Heart right ventricle (tissue), 16 donors: ENCODE measurements around the gene KDELR3. TPM values are rescaled to one million over a fixed set of nuclear protein-coding genes. Genes with fewer than 3 reads are reported as not detected.
A peak's percentile ranks its signal among the peaks of the same experiment; 100 is the strongest.

Source experiments
- ATAC-seq, 8 donors: fragments of 200-7000 bp; cut with Tn5 transposase; one replicate each; pipeline ENCODE4 v1.9.1; 2020; ENCODE audit warnings: mild to moderate bottlenecking in 8 of 8, moderate library complexity in 8 of 8, moderate number of reproducible peaks in 1 of 8
- DNase-seq, 2 donors: peaks; one replicate each; pipeline ENCODE4 v3.0.0-alpha.2; 2020
- H3K27ac ChIP-seq, 10 donors: fragments of 200-600 bp; sonication (generic) in 2 of 10; one replicate each; pipeline versions ENCODE4 v1.5.0 to v1.8.0; 2020 to 2022; ENCODE audit warnings: mild to moderate bottlenecking in 3 of 10
- H3K27me3 ChIP-seq, 7 donors: fragments of 200-600 bp; one replicate each; pipeline ENCODE4 v1.8.0; 2021 to 2022; ENCODE audit warnings: mild to moderate bottlenecking in 2 of 7
- H3K36me3 ChIP-seq, 9 donors: fragments of 200-600 bp; sonication (generic) in 1 of 9; one replicate each; pipeline versions ENCODE4 v1.5.0 to v1.8.0; 2020 to 2022; ENCODE audit warnings: mild to moderate bottlenecking in 2 of 9
- H3K4me1 ChIP-seq, 9 donors: fragments of 200-600 bp; sonication (generic) in 1 of 9; one replicate each; pipeline versions ENCODE4 v1.5.0 to v1.8.0; 2020 to 2022; ENCODE audit warnings: mild to moderate bottlenecking in 4 of 9
- H3K4me3 ChIP-seq, 10 donors: fragments of 200-600 bp; sonication (generic) in 2 of 10; one replicate each; pipeline versions ENCODE4 v1.5.0 to v1.8.0; 2020 to 2022; ENCODE audit warnings: mild to moderate bottlenecking in 7 of 10, moderate library complexity in 2 of 10
- H3K9me3 ChIP-seq, 11 donors: fragments of 200-600 bp in 10 of 11; sonication (generic) in 2 of 11; one replicate each; pipeline versions ENCODE4 v1.5.0 to v1.8.0; 2013 to 2022; ENCODE audit warnings: mild to moderate bottlenecking in 2 of 11, control low read depth in 1 of 11, moderate library complexity in 1 of 11
- CTCF ChIP-seq, 9 donors: fragments of 200-600 bp; sonication (generic) in 2 of 9; IDR thresholded peaks; one replicate each; pipeline versions ENCODE4 v1.5.0 to v1.8.0; 2021 to 2022; ENCODE audit warnings: antibody characterized with exemption in 9 of 9, mild to moderate bottlenecking in 5 of 9, moderate library complexity in 1 of 9
- WGBS, 2 donors: extraction: QIAGEN DNeasy Blood & Tissue Kit; methylation state at CpG; one replicate each; pipeline ENCODE4 v1.1.7; 2013; ENCODE audit warnings: inconsistent platforms in 1 of 2; 5-methylcytosine and 5-hydroxymethylcytosine counted together
- intact Hi-C, 10 donors: fragments of 100-400 bp; cut with DNase I; formaldehyde crosslinking; loops; one replicate each; pipeline versions ENCODE4 v1.11.1 to v1.14.2; 2022
- polyA plus RNA-seq, 2 donors: library from polyadenylated mRNA; stranded (reverse); fragments of 200-250 nt; gene quantifications; one replicate each; pipeline ENCODE4 v1.2.3, GENCODE V29; 2013
- total RNA-seq, 10 donors: library from RNA; stranded (reverse); fragmentation: NEBNext Ultra II Directional in 3 of 10; extraction: Animal tissue kit (Norgen Biotek cat#: 25700) in 3 of 10; gene quantifications; one replicate each; pipeline versions ENCODE4 v1.2.1 to v1.2.4, GENCODE V29; 2021 to 2023
- donor health status: Arrhythmogenic right ventricular cardiomyopathy.
- donor health status: ischemic (EF 13 %, LVEDD 7.1; RV severe dilation, severe dysfunction).
- donor health status: healthy with polysubstance abuse.
- donor health status: DM: no; HTN: yes; CAD: no.
- donor health status: DM: no; HTN: no; CAD: no.
- donor health status: ischemic (EF 25% LVEDD 6.9; RV normal size, moderate dysfunction).
- donor health status: ischemic (EF 25% LVEDD 5.7; RV mildly dilated, moderate dysfunction).
- donor health status: healthy.
- donor health status: DM: yes; HTN: yes; CAD: no.
- donor health status: Ischemic cardiomyopathy.
- donor health status: ischemic (EF 35%, LVEDD 5.7; RV mildly dilated, moderate dysfunction).
- donor health status: nonischemic (EF 11% LVEDD 7.7; RV severe dilation, severe dysfunction).
- donor health status: DM: yes; HTN: yes; CAD: no.
- donor health status: PGD.
- donor health status: ischemic (EF 29% LVEDD 5.4; RV normal size, mild dysfunction).
- donor health status: nonischemic (EF 23%, LVEDD 6.1; RV moderate dilation, normal function).

The KDELR3 gene
- total and polyA plus RNA-seq, 12 donors: 3.4 to 12.9 (median 9.0) TPM

- H3K36me3 ChIP-seq: no peaks in the 10 kb centered on the region
- ATAC-seq (peak in 2 of 8 donors; percentile 3 to 4), DNase-seq (no peak)
- peaks cover 0 to 58% (median 10%) of the 10 kb centered on the region in 7 donors for H3K27me3 ChIP-seq
- no peaks in the 10 kb centered on the region for H3K9me3 ChIP-seq
- intact Hi-C loops: no loop called here
- TF ChIP-seq CTCF (IDR thresholded peaks at IDR 0.05): no peak
- H3K27ac ChIP-seq: peak overlapping the region in 8 of 10 donors; percentile 12 to 96 (median 88)
- H3K4me1 ChIP-seq: peaks cover 0 to 61% (median 17%) of the 10 kb centered on the region in 9 donors
- H3K4me3 ChIP-seq: peak overlapping the region in 1 of 10 donors; percentile 19
- WGBS, 2 donors: 45 to 49% methylated on average over 21 of the region's 21 CpGs
Measured at GRCh38 chr22:38443628-38444521, 24.0 kb upstream of the KDELR3 start.

GRCh38 chr22:38444783-38445182, 23.1 kb upstream of the KDELR3 start:
- H3K36me3 ChIP-seq: no peaks in the 10 kb centered on the region
- DNase-seq (no peak), ATAC-seq (no peak)
- intact Hi-C loops: loop anchor here in 1 of 10 donors (5.0 kb wide), 1 partner anchor 32 kb away; no protein-coding TSS in a partner anchor
- peak overlapping the region in 4 of 10 donors; percentile 85 to 96 (median 92) for H3K27ac ChIP-seq
- no peaks in the 10 kb centered on the region for H3K9me3 ChIP-seq
- WGBS, 2 donors: 90 to 91% methylated on average over 10 of the region's 10 CpGs
- H3K4me3 ChIP-seq: no peak overlapping the region
- peaks cover 0 to 69% (median 24%) of the 10 kb centered on the region in 9 donors for H3K4me1 ChIP-seq
- H3K27me3 ChIP-seq: peaks cover 0 to 63% (median 19%) of the 10 kb centered on the region in 7 donors
- TF ChIP-seq CTCF (IDR thresholded peaks at IDR 0.05): no peak

- peaks cover 0 to 72% (median 19%) of the 10 kb centered on the region in 7 donors for H3K27me3 ChIP-seq
- no peaks in the 10 kb centered on the region for H3K36me3 ChIP-seq
- no peaks in the 10 kb centered on the region for H3K9me3 ChIP-seq
- peaks cover 0 to 75% (median 29%) of the 10 kb centered on the region in 9 donors for H3K4me1 ChIP-seq
- TF ChIP-seq CTCF (IDR thresholded peaks at IDR 0.05): no peak
- WGBS, 2 donors: 47 to 48% methylated on average over 9 of the region's 9 CpGs
- ATAC-seq: no peak
- intact Hi-C loops: loop anchor here in 1 of 10 donors (5.0 kb wide), 1 partner anchor 34 kb away; no protein-coding TSS in a partner anchor
- H3K4me3 ChIP-seq: no peak overlapping the region
- H3K27ac ChIP-seq: peak overlapping the region in 7 of 10 donors; percentile 22 to 92 (median 68)
- DNase-seq: no peak
Measured at GRCh38 chr22:38446018-38446601, 21.8 kb upstream of the KDELR3 start.
